Activated CD4-positive, CD25-positive, alpha-beta regulatory T cell (primary cell): ENCODE results near the gene ABCC1.
A peak's percentile ranks its signal among the peaks of the same experiment; 100 is the strongest.

Experiments used
- DNase-seq, 4 experiments: peaks; one replicate each; lab custom pipeline; 2025; lab: John Stamatoyannopoulos, UW

ABCC1 gene

DNA sequence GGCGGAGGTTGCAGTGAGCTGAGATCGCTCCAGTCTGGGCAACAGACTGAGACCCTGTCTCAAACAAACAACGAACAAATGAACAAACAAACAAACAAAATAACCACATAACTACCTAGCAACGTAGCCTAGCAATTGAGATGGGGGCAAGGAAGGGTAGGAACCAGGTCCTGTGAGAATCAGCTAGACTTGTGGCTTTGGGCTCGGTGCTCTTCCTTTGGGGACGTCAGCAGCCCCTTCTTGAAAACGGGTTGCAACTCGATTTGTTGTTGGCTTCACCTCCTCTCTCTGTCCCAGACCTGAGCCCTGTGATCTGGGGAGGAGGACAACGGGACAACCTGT is 72.2 kb downstream of the ABCC1 start:
- DNase-seq, result no peak

GRCh38 chr16:16021988-16022682 is 72.7 kb downstream of the ABCC1 start:
- no peak for DNase-seq

DNA sequence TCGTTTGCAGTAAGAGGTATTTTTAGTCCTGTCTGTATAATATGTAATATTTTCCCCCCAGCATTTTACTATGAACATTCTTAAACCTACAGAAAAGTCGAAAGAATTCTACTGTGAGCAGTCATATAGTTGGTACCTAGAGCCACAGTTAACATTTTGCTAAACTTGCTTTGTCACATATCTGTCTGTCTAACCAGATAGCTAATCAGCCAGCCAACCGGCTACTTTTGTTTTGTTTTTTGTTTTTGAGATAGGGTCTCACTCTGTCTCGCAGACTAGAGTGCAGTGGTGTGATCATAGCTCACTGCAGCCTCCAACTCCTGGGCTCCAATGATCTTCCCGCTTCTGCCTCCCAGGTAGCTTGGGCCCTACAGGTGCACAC is 73.3 kb downstream of the ABCC1 start:
- no peak for DNase-seq

DNA sequence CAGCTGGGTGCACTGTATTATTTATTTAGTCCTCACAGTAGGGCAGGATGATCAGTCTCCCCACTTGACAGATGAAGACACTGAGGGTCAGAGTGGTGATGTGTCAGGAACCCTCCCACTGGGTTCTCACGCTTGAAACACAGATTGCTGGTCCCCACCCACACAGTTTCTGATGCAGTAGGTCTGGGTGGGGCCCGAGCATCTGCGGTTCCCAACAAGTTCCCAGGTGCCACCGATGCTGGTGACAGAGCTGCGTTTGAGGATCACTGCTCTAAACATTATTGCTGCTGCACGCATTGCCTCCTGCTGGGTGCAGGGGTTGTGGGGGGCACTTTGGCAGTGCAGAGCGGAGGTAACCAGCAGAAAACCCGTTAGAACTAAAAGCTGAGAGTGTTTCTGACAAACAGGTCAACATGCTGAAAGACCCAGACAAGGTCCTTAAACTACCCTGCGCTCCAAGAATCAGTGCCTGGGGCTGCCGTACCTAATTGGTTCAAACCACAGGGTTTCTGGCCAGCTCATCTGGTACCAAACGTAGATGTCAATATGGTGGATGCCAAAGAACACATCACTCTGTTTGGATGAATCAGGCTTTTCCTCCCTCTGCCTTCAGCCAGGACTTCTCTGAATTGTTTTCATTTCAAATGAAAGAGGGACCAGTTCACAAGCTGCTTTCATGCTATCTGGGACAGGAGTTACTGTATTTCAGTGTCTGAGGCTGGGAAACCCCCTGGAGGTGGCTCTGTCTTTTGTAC is 76.0 kb downstream of the ABCC1 start:
- DNase-seq, result peak in 3 of 4 experiments; percentile 12 to 36 (median 12)

- DNase-seq, result no peak
Measured at GRCh38 chr16:16027728-16028310, 78.4 kb downstream of the ABCC1 start.

- no peak for DNase-seq
Measured at GRCh38 chr16:16028311-16028999, 79.0 kb downstream of the ABCC1 start.

- no peak for DNase-seq
Measured at GRCh38 chr16:16029431-16030011, 80.1 kb downstream of the ABCC1 start.

- no peak for DNase-seq
Measured at GRCh38 chr16:16030449-16030848, 81.0 kb downstream of the ABCC1 start.

GRCh38 chr16:16031401-16031800 is 82.0 kb downstream of the ABCC1 start:
- no peak for DNase-seq

- no peak for DNase-seq
Measured at GRCh38 chr16:16032271-16032979, 83.0 kb downstream of the ABCC1 start.

- DNase-seq, result no peak
Measured at GRCh38 chr16:16033208-16033717, 83.8 kb downstream of the ABCC1 start.

GRCh38 chr16:16036359-16036792 is 87.0 kb downstream of the ABCC1 start:
- no peak for DNase-seq

DNA sequence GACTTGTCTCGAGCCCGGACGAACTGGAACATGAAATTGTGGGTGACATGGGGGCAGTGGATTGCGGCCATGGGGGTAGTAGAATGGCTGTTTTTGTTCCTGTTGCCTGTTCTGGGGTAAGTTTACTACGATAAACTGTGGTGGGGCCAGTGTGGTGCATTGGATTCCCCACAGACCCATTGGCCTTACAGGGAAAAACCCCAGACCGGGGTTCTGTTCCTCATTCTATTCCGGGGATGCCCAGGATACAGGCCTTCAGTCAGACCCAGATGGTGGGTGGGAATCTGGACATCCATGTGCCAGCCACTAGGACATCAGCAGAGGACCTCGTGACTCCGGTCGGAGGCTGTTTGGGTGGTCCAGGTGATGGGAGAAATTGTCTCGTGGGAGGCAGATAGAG is 88.1 kb downstream of the ABCC1 start:
- DNase-seq, result no peak

DNA sequence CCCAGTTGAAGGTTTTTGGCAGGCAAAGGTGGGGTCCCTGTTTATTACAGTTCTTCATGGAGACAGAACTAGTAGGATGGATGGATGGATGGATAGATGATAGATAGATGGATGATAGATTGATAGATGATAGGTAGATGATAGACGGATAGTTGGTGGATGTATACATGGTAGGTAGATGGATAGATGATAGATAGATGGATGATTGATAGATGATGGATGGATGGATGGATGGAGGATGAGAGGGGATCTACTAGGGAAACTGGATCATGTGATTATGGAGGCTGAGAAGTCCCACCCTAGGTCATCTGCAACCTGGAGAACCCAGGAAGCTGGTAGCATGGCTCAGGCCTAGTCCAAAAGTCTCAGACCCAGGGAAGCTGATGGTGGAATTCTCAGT is 88.6 kb downstream of the ABCC1 start:
- no peak for DNase-seq

- DNase-seq, result no peak
Measured at GRCh38 chr16:16038950-16039349, 89.5 kb downstream of the ABCC1 start.

- DNase-seq, result peak in 1 of 4 experiments; percentile 9
Measured at GRCh38 chr16:16041196-16041892, 91.9 kb downstream of the ABCC1 start.

- no peak for DNase-seq
Measured at GRCh38 chr16:16042076-16042475, 92.7 kb downstream of the ABCC1 start.

DNA sequence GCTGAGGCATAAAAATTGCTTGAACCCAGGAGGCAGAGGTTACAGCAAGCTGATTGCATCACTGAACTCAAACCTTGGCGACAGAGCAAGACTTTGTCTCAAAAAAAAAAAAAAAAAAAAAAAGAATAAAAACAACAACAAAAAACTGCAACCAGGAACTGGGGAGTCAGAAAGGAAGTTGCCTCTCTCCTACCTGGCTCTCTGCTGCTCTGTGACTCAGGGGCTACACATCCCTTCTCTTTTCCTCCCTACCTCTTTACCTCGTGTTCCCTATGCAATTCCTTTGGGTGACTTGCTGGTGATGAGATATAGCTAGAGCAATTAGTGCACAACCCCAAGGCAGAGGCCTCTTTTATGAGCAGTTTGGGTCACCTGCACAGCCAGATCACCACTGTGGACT is 95.9 kb downstream of the ABCC1 start:
- no peak for DNase-seq

DNA sequence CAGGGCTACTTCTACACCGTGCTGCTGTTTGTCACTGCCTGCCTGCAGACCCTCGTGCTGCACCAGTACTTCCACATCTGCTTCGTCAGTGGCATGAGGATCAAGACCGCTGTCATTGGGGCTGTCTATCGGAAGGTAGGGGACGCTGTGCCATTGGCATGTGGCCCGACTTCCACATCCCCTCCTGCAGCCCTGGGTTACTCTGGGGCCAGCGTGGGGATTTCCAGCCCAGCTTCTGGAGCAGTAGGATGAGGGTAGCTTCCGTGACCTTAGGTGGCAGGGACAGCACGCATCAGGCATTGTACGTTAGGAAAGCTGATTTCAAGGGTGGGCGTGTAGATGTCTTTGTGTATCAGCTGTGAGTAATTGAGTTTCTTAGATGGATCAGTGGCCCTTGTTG is 96.5 kb downstream of the ABCC1 start:
- DNase-seq, result no peak

GRCh38 chr16:16047761-16048160 is 98.3 kb downstream of the ABCC1 start:
- no peak for DNase-seq
